H9 (cell line): Measurements from ENCODE around the gene VWA5B1. TPM values are rescaled to one million over a fixed set of nuclear protein-coding genes. Genes with fewer than 3 reads are reported as not detected.
A peak's percentile ranks its signal among the peaks of the same experiment; 100 is the strongest.

Source experiments
- DNase-seq: peaks from one replicate; pipeline ENCODE4 v3.0.0-alpha.2; 2017
- H2AFZ ChIP-seq: one replicate; pipeline ENCODE4 v1.6.1; 2013; ENCODE audit warnings: mild to moderate bottlenecking, low read length, control low read depth, moderate library complexity
- H2AK5ac ChIP-seq: 2 replicates; pipeline ENCODE4 v1.6.1; 2013; ENCODE audit warnings: low read length, control low read depth, mixed read lengths; ENCODE audit not compliant: insufficient read length
- H2BK120ac ChIP-seq: one replicate; pipeline ENCODE4 v1.6.1; 2013; ENCODE audit warnings: low read depth, mild to moderate bottlenecking, low read length, control low read depth, inconsistent platforms; ENCODE audit not compliant: poor library complexity, severe bottlenecking
- H2BK12ac ChIP-seq: 2 replicates; pipeline ENCODE4 v1.6.1; 2013; ENCODE audit warnings: low read length, control low read depth, mixed read lengths, low read depth; ENCODE audit not compliant: insufficient read length
- H2BK15ac ChIP-seq: 2 replicates; pipeline ENCODE4 v1.6.1; 2013; ENCODE audit warnings: low read depth, low read length, control low read depth
- H2BK20ac ChIP-seq: one replicate; pipeline ENCODE4 v1.6.1; 2013; ENCODE audit warnings: low read depth, mild to moderate bottlenecking, low read length, control low read depth, inconsistent platforms; ENCODE audit not compliant: poor library complexity, severe bottlenecking
- H2BK5ac ChIP-seq: 2 replicates; pipeline ENCODE4 v1.6.1; 2013; ENCODE audit warnings: low read length, control low read depth, mixed read lengths; ENCODE audit not compliant: insufficient read length
- H3K14ac ChIP-seq: 2 replicates; pipeline ENCODE4 v1.6.1; 2013; ENCODE audit warnings: low read length, control low read depth; ENCODE audit not compliant: insufficient read depth
- H3K18ac ChIP-seq: 2 replicates; pipeline ENCODE4 v1.6.1; 2013; ENCODE audit warnings: low read depth, mild to moderate bottlenecking, mixed read lengths, low read length, control low read depth; ENCODE audit not compliant: insufficient read length
- H3K23ac ChIP-seq: 2 replicates; pipeline ENCODE4 v1.6.1; 2013; ENCODE audit warnings: low read length, control low read depth, mixed read lengths, low read depth; ENCODE audit not compliant: insufficient read length
- H3K23me2 ChIP-seq: 2 replicates; pipeline ENCODE4 v1.6.1; 2013; ENCODE audit warnings: low read depth, mild to moderate bottlenecking, mixed read lengths, low read length, control low read depth; ENCODE audit not compliant: insufficient read length, poor library complexity, severe bottlenecking
- H3K27ac ChIP-seq: 2 replicates; pipeline ENCODE4 v1.5.1; 2013; ENCODE audit warnings: low read length, control low read depth, mixed read lengths, low read depth; ENCODE audit not compliant: insufficient read length
- H3K27me3 ChIP-seq: 2 replicates; pipeline ENCODE4 v1.6.1; 2013; ENCODE audit warnings: low read length, control low read depth, inconsistent platforms; ENCODE audit not compliant: insufficient read depth
- H3K4ac ChIP-seq: 2 replicates; pipeline ENCODE4 v1.6.1; 2013; ENCODE audit warnings: low read depth, mild to moderate bottlenecking, control low read depth, inconsistent platforms, low read length, moderate library complexity
- H3K4me1 ChIP-seq: 2 replicates; pipeline ENCODE4 v1.6.1; 2013; ENCODE audit warnings: low read length, control low read depth, inconsistent platforms; ENCODE audit not compliant: insufficient read depth
- H3K4me2 ChIP-seq: 2 replicates; pipeline ENCODE4 v1.6.1; 2013; ENCODE audit warnings: low read length, control low read depth, mixed read lengths; ENCODE audit not compliant: insufficient read length, insufficient read depth
- H3K56ac ChIP-seq: 2 replicates; pipeline ENCODE4 v1.6.1; 2013; ENCODE audit warnings: low read depth, mild to moderate bottlenecking, mixed read lengths, low read length, control low read depth; ENCODE audit not compliant: insufficient read length
- H3K79me1 ChIP-seq: 2 replicates; pipeline ENCODE4 v1.6.1; 2013; ENCODE audit warnings: low read depth, mild to moderate bottlenecking, moderate library complexity, low read length, control low read depth, inconsistent platforms; ENCODE audit not compliant: insufficient read depth, poor library complexity, severe bottlenecking
- H3K79me2 ChIP-seq: 2 replicates; pipeline ENCODE4 v1.6.1; 2013; ENCODE audit warnings: low read length, control low read depth, inconsistent platforms; ENCODE audit not compliant: insufficient read depth
- H3K9ac ChIP-seq: 2 replicates; pipeline ENCODE4 v1.6.1; 2013; ENCODE audit warnings: low read length, control low read depth, mixed read lengths; ENCODE audit not compliant: insufficient read length; ENCODE audit errors: extremely low read depth
- H3K9me3 ChIP-seq: one replicate; pipeline ENCODE4 v1.6.1; 2013; ENCODE audit warnings: low read depth, low read length, inconsistent platforms; ENCODE audit not compliant: control insufficient read depth
- H3T11ph ChIP-seq: one replicate; pipeline ENCODE4 v1.6.1; 2013; ENCODE audit warnings: mild to moderate bottlenecking, low read length, control low read depth, inconsistent platforms
- H4K20me1 ChIP-seq: one replicate; pipeline ENCODE4 v1.6.1; 2013; ENCODE audit not compliant: control insufficient read depth, insufficient read length, insufficient read depth
- H4K5ac ChIP-seq: 2 replicates; pipeline ENCODE4 v1.6.1; 2013; ENCODE audit warnings: low read depth, mild to moderate bottlenecking, mixed read lengths, low read length, control low read depth; ENCODE audit not compliant: insufficient read length
- H4K8ac ChIP-seq: replicated peaks from 2 replicates; pipeline ENCODE4 v1.6.1; 2013; ENCODE audit warnings: low read length, control low read depth, mixed read lengths, low read depth; ENCODE audit not compliant: insufficient read length
- H4K91ac ChIP-seq: 2 replicates; pipeline ENCODE4 v1.6.1; 2013; ENCODE audit warnings: low read depth, mild to moderate bottlenecking, moderate library complexity, mixed read lengths, low read length, control low read depth; ENCODE audit not compliant: insufficient read length
- H3K27ac Mint-ChIP-seq, 3 experiments: 2 replicates in 2 of 3; 3 replicates in 1 of 3; pipeline ENCODE4 v1.8.0; 2020 to 2021; ENCODE audit warnings: mixed read lengths in 3 of 3, mild to moderate bottlenecking in 1 of 3, moderate library complexity in 1 of 3
- H3K27me3 Mint-ChIP-seq: 2 replicates; pipeline ENCODE4 v1.8.0; 2021; ENCODE audit warnings: low read depth, mild to moderate bottlenecking, moderate library complexity, mixed read lengths
- H3K36me3 Mint-ChIP-seq, 3 experiments: 2 replicates in 2 of 3; 3 replicates in 1 of 3; pipeline ENCODE4 v1.8.0; 2020 to 2021; ENCODE audit warnings: low read depth in 3 of 3, mixed read lengths in 3 of 3; ENCODE audit not compliant: insufficient read depth in 1 of 3
- H3K4me1 Mint-ChIP-seq, 2 experiments: 2 replicates each; pipeline ENCODE4 v1.8.0; 2020; ENCODE audit warnings: mixed read lengths in 2 of 2
- H3K4me3 Mint-ChIP-seq, 2 experiments: 2 replicates in 1 of 2; 3 replicates in 1 of 2; pipeline ENCODE4 v1.8.0; 2020 to 2021; ENCODE audit warnings: mild to moderate bottlenecking in 2 of 2, mixed read lengths in 2 of 2, moderate library complexity in 1 of 2
- H3K9me3 Mint-ChIP-seq, 2 experiments: 2 replicates in 1 of 2; 3 replicates in 1 of 2; pipeline ENCODE4 v1.8.0; 2020; ENCODE audit warnings: mild to moderate bottlenecking in 2 of 2, mixed read lengths in 2 of 2, moderate library complexity in 1 of 2
- CTCF ChIP-seq: fragments of 200-600 bp; sonication (generic); conservative IDR thresholded peaks from 3 replicates; pipeline ENCODE4 v1.8.0; 2021; ENCODE audit warnings: antibody characterized with exemption, mild to moderate bottlenecking
- WGBS: extraction: QIAGEN DNeasy Blood & Tissue Kit; methylation state at CpG from one replicate; pipeline ENCODE4 v1.1.7; 2013; ENCODE audit warnings: missing lambda C conversion rate, low lambda C conversion rate, mixed read lengths; ENCODE audit not compliant: insufficient read length; ENCODE audit errors: extremely low coverage; 5-methylcytosine and 5-hydroxymethylcytosine counted together
- total RNA-seq: library from RNA; stranded (reverse); gene quantifications from 2 replicates; pipeline ENCODE4 v1.2.1, GENCODE V29; 2021

VWA5B1 gene
- total RNA-seq, 1 experiment from 2014 or later: not detected

- Mint-ChIP-seq H3K27me3 (peaks cover 91% of the 10 kb centered on the region), H3K9me3 (no peaks in the 10 kb centered on the region), H3K4me3 (peak overlapping the region in 1 of 2 experiments; percentile 18; a peak in 1 of 5 replicates), H3K36me3 (no peaks in the 10 kb centered on the region), H3K4me1 (peaks cover 19 to 29% of the 10 kb centered on the region in 2 experiments), H3K27ac (no peak overlapping the region)
- H3K27me3 ChIP-seq: peaks cover 2% of the 10 kb centered on the region; the same call in 1 of the 2 replicates
- H2BK5ac ChIP-seq: no peak overlapping the region
- no CpG with 5 or more reads among the region's 6 CpGs for WGBS
- no peak overlapping the region for H3K27ac ChIP-seq
- TF ChIP-seq CTCF: no peak
- no peak overlapping the region for H2BK20ac ChIP-seq
- H3K4me2 ChIP-seq: no peak overlapping the region
- H3K56ac ChIP-seq: no peak overlapping the region
- no peak overlapping the region for H3K18ac ChIP-seq
- no peaks in the 10 kb centered on the region for H3K4me1 ChIP-seq
- no peak overlapping the region for H2BK15ac ChIP-seq
- no peaks in the 10 kb centered on the region for H4K20me1 ChIP-seq
- no peak overlapping the region for H3K4ac ChIP-seq
- no peaks in the 10 kb centered on the region for H3K9me3 ChIP-seq
- H3K23me2 ChIP-seq: no peaks in the 10 kb centered on the region
- H3T11ph ChIP-seq: no peak overlapping the region
- H3K79me2 ChIP-seq: no peaks in the 10 kb centered on the region
- H3K79me1 ChIP-seq: no peaks in the 10 kb centered on the region
- H4K5ac ChIP-seq: no peak overlapping the region
- DNase-seq: no peak
- no peak overlapping the region for H2AK5ac ChIP-seq
- H2BK120ac ChIP-seq: no peak overlapping the region
- H4K8ac ChIP-seq: no peak overlapping the region
- no peak overlapping the region for H3K23ac ChIP-seq
- no peak overlapping the region; the same call in 1 of the 2 replicates for H3K14ac ChIP-seq
- H2BK12ac ChIP-seq: no peak overlapping the region
- no peak overlapping the region for H2AFZ ChIP-seq
- H4K91ac ChIP-seq: no peak overlapping the region
- H3K9ac ChIP-seq: no peak overlapping the region
Measured at GRCh38 chr1:20385630-20386029, 95.0 kb downstream of the VWA5B1 start.
